K562 (cell line): ENCODE measurements around the gene BRMS1. TPM values are rescaled to one million over a fixed set of nuclear protein-coding genes. Genes with fewer than 3 reads are reported as not detected.
A peak's percentile ranks its signal among the peaks of the same experiment; 100 is the strongest.

Experiments used
- ATF7 ChIP-seq: fragments of 450-650 bp; IDR thresholded peaks from 2 replicates; pipeline ENCODE4 v1.7.1; 2014; ENCODE audit warnings: mild to moderate bottlenecking, moderate library complexity
- CREB3 ChIP-seq: fragments of 450-650 bp; conservative IDR thresholded peaks from 2 replicates; pipeline ENCODE4 v1.6.1; 2016; ENCODE audit warnings: missing genetic modification characterization, low read depth, mild to moderate bottlenecking, missing compliant biosample characterization, moderate library complexity
- HNRNPUL1 ChIP-seq: fragments of 200-400 bp; formaldehyde crosslinking; IDR thresholded peaks from 2 replicates; pipeline ENCODE4 v1.6.1; 2017; ENCODE audit warnings: low read length
- MYNN ChIP-seq, 2 experiments: sonication (generic); formaldehyde crosslinking in 1 of 2; IDR thresholded peaks; 2 replicates each; pipeline versions ENCODE4 v1.5.0 to v1.6.1; 2016 to 2020; ENCODE audit warnings: antibody characterized with exemption in 1 of 2, missing genetic modification reagents in 1 of 2
- POLR2A ChIP-seq: fragments of 450-650 bp; conservative IDR thresholded peaks from 2 replicates; pipeline ENCODE4 v1.6.1; 2016
- POLR2AphosphoS2 ChIP-seq: IDR thresholded peaks from 2 replicates; pipeline ENCODE4 v1.6.1; 2012; ENCODE audit warnings: low read length, improper control_type of control experiment
- POLR2B ChIP-seq: fragments of 450-650 bp; IDR thresholded peaks from 2 replicates; pipeline ENCODE4 v1.6.1; 2018; ENCODE audit warnings: low read depth; ENCODE audit not compliant: partially characterized antibody
- SMARCE1 ChIP-seq: fragments of 450-650 bp; IDR thresholded peaks from 2 replicates; pipeline ENCODE4 v1.7.1; 2016; ENCODE audit warnings: mild to moderate bottlenecking
- ZBTB1 ChIP-seq: sonication (generic); formaldehyde crosslinking; IDR thresholded peaks from 2 replicates; pipeline ENCODE4 v1.8.1; 2023; ENCODE audit warnings: missing genetic modification reagents, low read depth, mild to moderate bottlenecking, borderline replicate concordance
- ZNF12 ChIP-seq: sonication (generic); formaldehyde crosslinking; IDR thresholded peaks from 2 replicates; pipeline ENCODE4 v1.4.0; 2020; ENCODE audit warnings: mild to moderate bottlenecking, missing genetic modification reagents
- ZNF398 ChIP-seq: fragments of 250-450 bp; sonication (Bioruptor Pico); IDR thresholded peaks from 2 replicates; pipeline ENCODE4 v1.8.0; 2021; ENCODE audit warnings: moderate library complexity, mild to moderate bottlenecking, inconsistent platforms
- polyA plus RNA-seq, 8 experiments: library from polyadenylated mRNA; depleted of rRNA in 4 of 8; stranded (reverse) in 5 of 8; unstranded in 3 of 8; fragments of >200 nt; fragmentation: Nextera tagmentation in 2 of 8; fragmentation: Illumina TruSeq in 1 of 8; extraction: Ambion mirVana in 2 of 8; extraction: Trizol in 1 of 8; gene quantifications; 2 replicates each; pipeline versions ENCODE4 v1.2.1 to v1.2.3, GENCODE V29; 2011 to 2014; ENCODE audit warnings: inconsistent platforms in 1 of 8, missing spikeins in 1 of 8
- total RNA-seq, 7 experiments: library from RNA; depleted of rRNA in 6 of 7; stranded (reverse); fragments of >200 nt in 6 of 7; fragmentation: Illumina TruSeq in 2 of 7; extraction: Trizol in 2 of 7; gene quantifications; 2 replicates each; pipeline versions ENCODE4 v1.2.1 to v1.2.3, GENCODE V29; 2011 to 2021; ENCODE audit warnings: low replicate concordance in 1 of 7
- TF ChIP-seq, protein P1 (sequence below): fragments of 250-450 bp; sonication (Bioruptor Pico); IDR thresholded peaks from 2 replicates; pipeline ENCODE4 v1.4.0; 2020; ENCODE audit warnings: mild to moderate bottlenecking
- TF ChIP-seq, protein P2 (sequence below): fragments of 450-650 bp; IDR thresholded peaks from 2 replicates; pipeline ENCODE4 v1.6.1; 2017; ENCODE audit warnings: antibody characterized with exemption, mild to moderate bottlenecking
- TF ChIP-seq, protein P3 (sequence below), 2 experiments: fragments of 450-650 bp in 1 of 2; IDR thresholded peaks; 2 replicates each; pipeline ENCODE4 v1.6.1; 2011 to 2017; ENCODE audit warnings: low read depth in 2 of 2, antibody characterized with exemption in 1 of 2, borderline replicate concordance in 1 of 2, low read length in 1 of 2, mild to moderate bottlenecking in 1 of 2, mixed read lengths in 1 of 2; ENCODE audit not compliant: control insufficient read depth in 1 of 2

The BRMS1 gene
- total and polyA plus RNA-seq, 9 of the 15 experiments (the other 6 are each of a cell fraction or from before 2014, with no cell fraction given): 2.2 to 78.8 (median 33.4) TPM

DNA sequence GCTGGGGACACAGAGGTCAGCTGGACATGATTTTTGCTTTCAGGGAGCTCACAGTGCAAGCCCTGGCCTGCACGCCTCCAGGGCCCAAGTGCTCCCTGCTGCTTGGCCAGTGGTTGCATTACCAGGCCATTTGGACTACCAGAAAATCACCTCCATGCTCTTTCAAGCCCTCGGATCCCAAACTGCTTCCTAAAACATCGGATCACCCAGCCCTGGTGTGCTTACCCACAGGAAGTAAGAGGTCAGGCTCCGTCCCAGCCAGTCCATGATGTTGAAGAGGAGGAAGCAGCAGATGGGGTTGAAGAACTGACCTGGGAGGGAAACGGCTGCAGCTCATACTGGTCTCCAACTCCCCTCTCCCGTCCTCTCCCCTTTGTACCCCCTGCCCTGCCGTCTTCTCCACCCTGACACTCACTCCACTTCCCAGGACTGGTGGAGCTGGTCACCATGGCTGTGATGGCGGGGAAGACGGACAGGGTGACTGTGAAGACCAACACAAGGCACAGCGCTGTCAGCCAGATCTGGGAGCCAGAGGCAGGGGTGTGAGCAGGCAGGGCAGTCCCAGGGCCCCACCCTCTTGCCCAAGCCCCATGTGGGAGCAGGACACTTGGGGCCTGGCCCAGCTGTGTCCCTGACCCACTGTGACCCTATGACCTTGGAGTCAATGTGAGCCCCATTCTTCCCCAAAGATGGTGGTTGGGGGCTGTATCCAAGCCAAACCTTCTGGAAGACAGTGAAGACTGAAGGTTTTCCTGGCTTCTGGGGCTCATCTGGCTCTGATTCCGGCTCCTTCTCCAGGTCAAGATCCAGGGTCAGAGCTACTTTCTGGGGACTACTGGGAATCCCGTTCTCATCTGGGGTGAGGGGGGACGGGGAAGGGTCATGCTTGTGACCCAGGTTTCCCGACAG, 21.1 kb upstream of the BRMS1 start (continued):
- TF ChIP-seq, protein P1, sequence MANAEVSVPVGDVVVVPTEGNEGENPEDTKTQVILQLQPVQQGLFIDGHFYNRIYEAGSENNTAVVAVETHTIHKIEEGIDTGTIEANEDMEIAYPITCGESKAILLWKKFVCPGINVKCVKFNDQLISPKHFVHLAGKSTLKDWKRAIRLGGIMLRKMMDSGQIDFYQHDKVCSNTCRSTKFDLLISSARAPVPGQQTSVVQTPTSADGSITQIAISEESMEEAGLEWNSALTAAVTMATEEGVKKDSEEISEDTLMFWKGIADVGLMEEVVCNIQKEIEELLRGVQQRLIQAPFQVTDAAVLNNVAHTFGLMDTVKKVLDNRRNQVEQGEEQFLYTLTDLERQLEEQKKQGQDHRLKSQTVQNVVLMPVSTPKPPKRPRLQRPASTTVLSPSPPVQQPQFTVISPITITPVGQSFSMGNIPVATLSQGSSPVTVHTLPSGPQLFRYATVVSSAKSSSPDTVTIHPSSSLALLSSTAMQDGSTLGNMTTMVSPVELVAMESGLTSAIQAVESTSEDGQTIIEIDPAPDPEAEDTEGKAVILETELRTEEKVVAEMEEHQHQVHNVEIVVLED (CRISPR knock-in tag): no peak
- TF ChIP-seq POLR2B (peak; percentile 39), SMARCE1 (no peak), POLR2AphosphoS2 (peak; percentile 79; the same call in 1 of the 2 replicates), ZBTB1 (CRISPR knock-in tag) (no peak), ZNF398 (CRISPR knock-in tag) (no peak), HNRNPUL1 (no peak), ATF7 (no peak), CREB3 (tag) (no peak), POLR2A (peak; percentile 63), MYNN (IDR thresholded peaks at IDR 0.05) (peak; percentile 53; the same call in 1 of the 2 replicates), MYNN (CRISPR knock-in tag; IDR thresholded peaks at IDR 0.05) (no peak), ZNF12 (CRISPR knock-in tag) (no peak)
- TF ChIP-seq, protein P2, sequence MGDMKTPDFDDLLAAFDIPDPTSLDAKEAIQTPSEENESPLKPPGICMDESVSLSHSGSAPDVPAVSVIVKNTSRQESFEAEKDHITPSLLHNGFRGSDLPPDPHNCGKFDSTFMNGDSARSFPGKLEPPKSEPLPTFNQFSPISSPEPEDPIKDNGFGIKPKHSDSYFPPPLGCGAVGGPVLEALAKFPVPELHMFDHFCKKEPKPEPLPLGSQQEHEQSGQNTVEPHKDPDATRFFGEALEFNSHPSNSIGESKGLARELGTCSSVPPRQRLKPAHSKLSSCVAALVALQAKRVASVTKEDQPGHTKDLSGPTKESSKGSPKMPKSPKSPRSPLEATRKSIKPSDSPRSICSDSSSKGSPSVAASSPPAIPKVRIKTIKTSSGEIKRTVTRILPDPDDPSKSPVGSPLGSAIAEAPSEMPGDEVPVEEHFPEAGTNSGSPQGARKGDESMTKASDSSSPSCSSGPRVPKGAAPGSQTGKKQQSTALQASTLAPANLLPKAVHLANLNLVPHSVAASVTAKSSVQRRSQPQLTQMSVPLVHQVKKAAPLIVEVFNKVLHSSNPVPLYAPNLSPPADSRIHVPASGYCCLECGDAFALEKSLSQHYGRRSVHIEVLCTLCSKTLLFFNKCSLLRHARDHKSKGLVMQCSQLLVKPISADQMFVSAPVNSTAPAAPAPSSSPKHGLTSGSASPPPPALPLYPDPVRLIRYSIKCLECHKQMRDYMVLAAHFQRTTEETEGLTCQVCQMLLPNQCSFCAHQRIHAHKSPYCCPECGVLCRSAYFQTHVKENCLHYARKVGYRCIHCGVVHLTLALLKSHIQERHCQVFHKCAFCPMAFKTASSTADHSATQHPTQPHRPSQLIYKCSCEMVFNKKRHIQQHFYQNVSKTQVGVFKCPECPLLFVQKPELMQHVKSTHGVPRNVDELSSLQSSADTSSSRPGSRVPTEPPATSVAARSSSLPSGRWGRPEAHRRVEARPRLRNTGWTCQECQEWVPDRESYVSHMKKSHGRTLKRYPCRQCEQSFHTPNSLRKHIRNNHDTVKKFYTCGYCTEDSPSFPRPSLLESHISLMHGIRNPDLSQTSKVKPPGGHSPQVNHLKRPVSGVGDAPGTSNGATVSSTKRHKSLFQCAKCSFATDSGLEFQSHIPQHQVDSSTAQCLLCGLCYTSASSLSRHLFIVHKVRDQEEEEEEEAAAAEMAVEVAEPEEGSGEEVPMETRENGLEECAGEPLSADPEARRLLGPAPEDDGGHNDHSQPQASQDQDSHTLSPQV: no peak
- TF ChIP-seq, protein P3, sequence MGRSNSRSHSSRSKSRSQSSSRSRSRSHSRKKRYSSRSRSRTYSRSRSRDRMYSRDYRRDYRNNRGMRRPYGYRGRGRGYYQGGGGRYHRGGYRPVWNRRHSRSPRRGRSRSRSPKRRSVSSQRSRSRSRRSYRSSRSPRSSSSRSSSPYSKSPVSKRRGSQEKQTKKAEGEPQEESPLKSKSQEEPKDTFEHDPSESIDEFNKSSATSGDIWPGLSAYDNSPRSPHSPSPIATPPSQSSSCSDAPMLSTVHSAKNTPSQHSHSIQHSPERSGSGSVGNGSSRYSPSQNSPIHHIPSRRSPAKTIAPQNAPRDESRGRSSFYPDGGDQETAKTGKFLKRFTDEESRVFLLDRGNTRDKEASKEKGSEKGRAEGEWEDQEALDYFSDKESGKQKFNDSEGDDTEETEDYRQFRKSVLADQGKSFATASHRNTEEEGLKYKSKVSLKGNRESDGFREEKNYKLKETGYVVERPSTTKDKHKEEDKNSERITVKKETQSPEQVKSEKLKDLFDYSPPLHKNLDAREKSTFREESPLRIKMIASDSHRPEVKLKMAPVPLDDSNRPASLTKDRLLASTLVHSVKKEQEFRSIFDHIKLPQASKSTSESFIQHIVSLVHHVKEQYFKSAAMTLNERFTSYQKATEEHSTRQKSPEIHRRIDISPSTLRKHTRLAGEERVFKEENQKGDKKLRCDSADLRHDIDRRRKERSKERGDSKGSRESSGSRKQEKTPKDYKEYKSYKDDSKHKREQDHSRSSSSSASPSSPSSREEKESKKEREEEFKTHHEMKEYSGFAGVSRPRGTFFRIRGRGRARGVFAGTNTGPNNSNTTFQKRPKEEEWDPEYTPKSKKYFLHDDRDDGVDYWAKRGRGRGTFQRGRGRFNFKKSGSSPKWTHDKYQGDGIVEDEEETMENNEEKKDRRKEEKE (IDR thresholded peaks at IDR 0.05; ENCODE audit: borderline replicate concordance in 1 of 2, control insufficient read depth in 1 of 2, low read depth in 2 of 2, low read length in 1 of 2): no peak
